HG02840 (cell line): ENCODE results near the gene MLANA.

Experiments used
- ATAC-seq: cut with Tn5 transposase; IDR thresholded peaks from one replicate; pipeline ENCODE4 v1.9.1; 2021; ENCODE audit warnings: mild to moderate bottlenecking, moderate library complexity, moderate number of reproducible peaks; ENCODE audit not compliant: unreplicated experiment, low FRiP score

Gene MLANA

DNA sequence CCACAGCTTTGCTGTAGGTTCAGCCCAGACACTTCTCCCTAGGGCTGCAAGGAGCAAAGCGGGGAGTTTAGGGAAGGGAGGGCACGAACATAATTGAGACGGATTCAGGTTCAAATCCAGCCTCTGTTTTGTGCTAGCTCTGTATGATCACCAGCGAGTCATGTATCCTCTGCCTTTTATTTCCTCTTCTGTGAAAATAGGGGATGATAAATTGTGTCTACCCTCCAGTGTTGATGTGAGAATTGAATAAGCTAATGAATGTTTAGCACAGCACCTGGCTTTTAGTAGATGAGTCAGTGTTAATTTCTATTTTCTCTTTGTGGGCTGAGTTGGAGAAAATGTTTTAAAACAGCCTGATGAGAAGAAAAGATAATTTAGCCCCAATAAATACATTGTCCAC, 6.2 kb downstream of the MLANA start:
- no peak for ATAC-seq

DNA sequence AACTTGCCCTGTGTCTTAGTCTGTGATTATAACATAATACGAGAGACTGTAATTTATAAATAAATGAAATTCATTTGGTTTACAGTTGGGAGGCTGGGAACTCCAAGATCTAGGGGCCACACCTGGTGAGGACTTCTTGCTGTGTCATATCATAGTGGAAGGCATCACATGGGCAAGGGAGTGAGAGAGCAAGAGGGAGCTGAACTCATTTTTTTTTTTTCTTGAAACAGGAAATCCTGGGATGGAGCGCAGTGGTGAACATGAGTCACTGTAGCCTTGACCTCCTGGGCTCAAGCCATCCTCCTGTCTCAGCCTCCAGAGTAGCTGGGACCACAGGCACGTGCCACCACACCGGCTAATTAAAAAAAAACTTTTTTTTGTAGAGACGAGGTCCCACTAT, 7.2 kb downstream of the MLANA start:
- no peak for ATAC-seq

DNA sequence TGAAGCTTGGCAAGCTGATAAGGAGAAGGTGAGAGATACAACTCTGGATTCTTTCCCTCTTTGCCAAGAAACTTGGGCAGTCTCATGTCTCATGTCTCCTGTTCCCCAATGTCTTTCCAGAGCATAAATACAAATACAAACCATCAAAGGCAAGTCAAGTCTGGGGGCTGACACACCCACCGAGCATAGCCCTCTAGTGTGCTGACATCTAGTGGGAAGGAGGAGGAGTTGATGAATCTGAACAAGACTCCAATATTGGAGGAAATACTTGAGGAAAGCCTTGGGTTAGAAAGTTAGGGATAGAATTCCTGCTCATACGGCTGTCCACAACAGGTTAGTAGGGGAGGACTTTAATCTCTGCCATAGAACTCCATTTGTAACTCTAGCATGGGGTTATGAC, 8.6 kb downstream of the MLANA start:
- no peak for ATAC-seq

DNA sequence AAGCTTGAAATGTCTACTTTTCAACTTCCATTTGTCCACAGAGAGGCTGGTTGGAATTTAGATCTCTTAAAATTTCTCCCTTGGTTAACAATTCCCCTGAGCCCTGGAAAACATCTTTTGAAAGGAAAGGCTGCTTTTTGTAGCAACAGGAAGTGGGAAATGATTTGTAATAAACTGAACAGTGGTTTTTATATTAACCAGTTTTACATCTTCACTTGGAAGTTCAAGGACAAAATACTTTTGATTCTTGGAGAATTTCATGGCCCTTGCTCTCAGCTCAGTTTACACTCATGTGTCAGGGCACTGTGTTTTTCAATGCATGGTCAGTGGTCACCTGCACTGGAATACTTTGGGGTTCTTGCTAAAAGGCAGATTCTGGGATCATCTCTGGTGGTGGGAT, 9.9 kb downstream of the MLANA start:
- no peak for ATAC-seq

DNA sequence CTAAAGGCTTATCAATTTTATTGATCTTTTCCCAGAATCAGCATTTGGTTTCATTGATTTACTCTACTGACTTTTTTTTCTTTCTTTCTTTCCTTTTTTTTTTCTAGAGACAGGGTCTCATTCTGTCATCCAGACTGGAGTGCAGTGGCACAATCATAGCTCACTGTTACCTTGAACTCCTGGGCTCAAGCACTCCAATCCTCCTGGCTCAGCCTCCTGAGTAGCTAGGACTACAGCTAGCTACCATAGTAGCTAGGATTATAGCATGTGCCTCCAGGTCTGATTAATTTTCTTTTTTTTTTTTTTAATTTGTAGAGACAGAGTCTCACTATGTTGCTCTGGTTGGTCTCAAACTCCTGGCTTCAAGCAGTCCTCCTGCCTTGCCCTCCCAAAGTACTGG, 11.7 kb downstream of the MLANA start:
- no peak for ATAC-seq

DNA sequence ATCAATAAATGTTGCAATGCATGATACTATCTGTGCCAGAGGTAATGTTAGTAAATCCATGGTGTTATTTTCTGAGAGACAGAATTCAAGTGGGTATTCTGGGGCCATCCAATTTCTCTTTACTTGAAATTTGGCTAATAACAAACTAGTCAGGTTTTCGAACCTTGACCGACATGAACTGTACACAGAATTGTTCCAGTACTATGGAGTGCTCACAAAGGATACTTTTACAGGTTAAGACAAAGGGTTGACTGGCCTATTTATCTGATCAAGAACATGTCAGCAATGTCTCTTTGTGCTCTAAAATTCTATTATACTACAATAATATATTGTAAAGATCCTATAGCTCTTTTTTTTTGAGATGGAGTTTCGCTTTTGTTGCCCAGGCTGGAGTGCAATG, 18.2 kb downstream of the MLANA start:
- no peak for ATAC-seq

DNA sequence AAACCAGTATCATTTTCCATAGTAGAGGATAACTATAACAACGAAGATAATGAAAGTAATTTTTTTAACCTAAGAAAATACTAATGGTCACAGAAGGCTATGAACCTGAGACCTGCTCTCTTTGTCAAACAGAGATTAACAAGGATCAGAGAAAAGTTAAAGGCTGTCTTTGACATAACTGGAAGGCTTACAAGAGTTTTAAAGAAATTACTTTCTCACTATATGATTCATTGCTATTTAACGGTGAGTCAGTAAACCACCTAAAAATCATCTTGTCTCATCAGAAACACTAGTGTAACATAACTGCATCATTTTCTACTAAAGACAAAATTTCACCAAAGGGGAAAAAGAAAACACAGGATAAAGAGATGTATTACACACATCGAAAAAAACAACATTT, 19.3 kb downstream of the MLANA start:
- no peak for ATAC-seq

DNA sequence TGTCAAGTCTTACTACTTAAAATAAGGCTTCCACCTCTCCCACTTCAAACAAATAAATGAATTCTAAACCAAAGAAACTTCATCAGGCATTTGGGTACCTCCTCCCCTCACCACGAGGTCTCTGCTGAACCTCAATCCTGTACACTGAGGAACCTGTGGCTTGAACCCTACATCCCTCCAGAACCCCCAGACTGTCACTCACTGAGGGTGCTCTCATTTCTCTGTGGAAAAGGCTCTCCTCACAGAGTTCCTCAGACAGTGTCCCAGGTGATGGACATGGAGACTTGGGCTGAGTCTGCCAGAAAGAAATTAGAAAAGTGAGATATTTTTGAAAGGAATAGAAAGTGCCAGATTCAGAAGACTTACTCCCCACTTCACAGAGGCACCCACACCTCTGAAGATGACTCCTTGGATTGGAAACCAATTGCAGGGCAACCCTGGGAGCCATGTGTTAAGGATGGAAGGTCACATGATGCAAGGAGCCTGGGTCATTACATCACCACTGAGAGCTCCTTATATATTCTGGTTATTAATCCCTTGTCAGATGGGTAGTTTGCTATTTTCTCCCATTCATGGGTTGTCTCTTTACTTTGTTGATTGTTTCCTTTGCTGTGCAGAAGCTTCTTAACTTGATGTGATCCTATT, 19.8 kb downstream of the MLANA start:
- ATAC-seq = no peak

DNA sequence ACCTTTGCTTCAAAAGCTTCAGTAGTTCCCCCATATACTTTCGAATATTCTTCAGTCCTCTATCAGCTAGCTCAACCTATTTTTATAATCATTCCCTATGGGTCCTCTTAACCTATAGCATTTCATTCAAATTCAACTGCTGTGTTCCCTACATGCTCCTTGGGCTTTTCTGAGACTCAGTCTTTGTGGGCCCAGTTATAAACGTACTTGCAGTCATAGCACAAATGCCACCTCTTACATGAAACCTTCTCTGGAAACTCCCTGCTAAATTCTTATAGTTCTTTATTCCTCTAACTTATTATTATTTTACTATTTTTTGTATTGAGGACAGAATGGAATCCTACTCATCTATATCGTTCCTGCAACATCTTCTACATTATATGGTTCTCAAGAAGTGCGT, 24.7 kb downstream of the MLANA start:
- ATAC-seq = no peak

DNA sequence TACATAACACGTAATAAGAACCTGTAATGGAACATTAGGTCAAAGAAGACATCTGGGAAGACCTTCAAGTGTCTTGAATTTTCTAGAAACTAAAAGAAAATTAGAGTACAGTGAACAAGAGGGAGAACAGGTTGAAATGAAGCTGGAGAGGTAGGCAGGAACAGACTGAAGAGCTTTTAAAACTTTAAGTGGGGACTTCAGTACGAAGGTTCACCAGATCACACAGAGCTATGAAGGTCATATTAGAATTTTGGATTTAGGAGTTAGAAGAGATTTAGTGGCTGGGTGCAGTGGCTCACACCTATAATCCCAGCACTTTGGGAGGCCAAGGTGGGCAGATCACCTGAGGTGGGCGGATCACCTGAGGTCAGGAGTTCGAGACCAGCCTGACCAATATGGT, 26.6 kb downstream of the MLANA start:
- no peak for ATAC-seq

DNA sequence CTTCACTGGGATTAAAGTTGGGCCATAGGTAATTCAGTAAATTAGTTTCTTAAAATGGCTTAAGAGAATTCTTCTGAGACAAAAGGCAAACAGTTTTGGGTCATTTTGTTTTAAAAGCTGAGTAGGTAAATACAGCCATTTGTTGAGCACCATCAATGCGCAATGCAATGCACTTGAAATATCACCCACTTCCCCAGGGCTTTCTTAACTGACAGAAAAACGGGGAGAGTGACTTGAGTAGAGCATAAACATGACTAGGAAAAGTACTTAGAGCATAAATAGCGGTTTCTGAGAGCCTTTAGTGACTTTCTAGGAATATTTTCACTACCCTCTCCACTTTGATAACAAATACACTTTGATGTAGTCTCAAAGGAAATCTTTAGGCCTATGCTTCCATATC, 27.2 kb downstream of the MLANA start:
- ATAC-seq = no peak

DNA sequence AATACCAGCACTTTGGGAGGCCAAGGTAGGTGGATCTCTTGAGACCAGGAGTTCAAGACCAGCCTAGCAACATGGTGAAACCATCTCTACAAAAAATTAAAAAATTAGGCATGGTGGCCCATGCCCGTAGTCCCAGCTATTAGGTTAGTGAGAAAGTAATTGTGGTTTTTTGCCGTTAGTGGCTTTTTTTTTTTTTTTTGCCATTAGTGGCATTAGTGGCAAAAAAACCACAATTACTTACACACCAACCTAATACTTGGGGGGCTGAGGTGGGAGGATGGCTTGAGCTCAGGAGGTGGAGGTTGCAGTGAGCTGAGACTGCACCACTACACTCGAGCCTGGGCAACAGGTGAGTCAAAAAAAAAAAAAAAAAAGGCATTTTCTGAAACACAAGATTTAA, 27.8 kb downstream of the MLANA start:
- no peak for ATAC-seq

DNA sequence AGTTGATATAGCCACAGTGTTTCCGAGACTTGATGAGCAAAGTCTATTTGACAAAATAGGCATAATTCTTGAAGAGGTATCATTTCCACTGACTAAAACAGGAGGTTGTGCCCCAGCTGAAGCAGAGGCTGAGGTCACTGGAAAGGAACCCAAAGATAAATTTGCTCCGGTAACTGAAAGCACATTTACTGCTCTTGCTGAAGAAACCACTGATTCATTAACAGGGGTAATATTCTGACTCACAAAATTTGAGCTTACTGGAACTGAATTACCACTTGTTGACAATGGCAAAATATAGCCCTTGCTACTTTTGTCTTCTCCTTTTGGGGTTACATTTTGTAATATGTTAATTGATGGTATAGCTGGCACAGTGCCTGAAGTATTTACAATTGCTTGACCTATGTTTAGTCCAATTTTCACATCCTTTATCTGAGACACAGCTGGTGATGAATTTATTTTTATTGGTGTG, 30.2 kb downstream of the MLANA start:
- peak; percentile 87 for ATAC-seq

DNA sequence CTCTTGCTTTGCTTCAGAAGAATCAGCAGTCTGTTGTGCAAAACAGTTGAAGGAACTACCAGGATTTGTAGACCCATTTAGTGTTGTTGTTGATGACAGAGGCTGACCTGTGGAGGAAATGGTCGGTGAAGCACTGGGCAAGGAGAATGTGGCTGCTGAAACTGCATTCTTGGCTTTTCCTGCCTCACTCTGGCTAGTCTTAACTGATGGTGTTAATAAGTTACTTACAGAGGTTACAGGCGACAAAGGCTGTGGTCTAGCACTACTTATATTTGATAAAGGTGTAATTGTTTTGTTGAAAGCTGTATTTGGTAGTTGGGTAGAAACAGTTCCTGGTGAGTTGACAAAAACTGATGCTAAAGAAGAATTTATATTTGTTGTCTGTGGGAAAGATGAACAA, 31.5 kb downstream of the MLANA start:
- ATAC-seq = peak; percentile 42

DNA sequence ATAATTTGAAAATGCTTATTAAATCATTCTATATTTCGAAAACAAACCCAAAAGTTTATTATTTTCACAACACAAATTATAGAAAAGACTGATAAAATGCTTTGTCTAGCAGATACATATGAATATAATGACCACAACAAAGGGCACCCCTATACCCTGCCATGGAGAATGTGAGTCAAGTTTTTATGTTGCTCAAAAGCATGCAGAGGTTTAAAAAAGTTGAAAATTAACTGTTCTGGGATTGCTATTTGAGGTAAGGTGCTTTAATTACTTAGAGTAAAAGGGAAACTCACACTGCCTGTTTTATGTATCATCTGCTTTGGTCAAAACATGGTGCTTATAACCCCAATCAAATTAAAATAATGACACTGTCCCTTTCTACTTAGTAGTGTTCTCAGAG, 41.0 kb downstream of the MLANA start:
- ATAC-seq = no peak

DNA sequence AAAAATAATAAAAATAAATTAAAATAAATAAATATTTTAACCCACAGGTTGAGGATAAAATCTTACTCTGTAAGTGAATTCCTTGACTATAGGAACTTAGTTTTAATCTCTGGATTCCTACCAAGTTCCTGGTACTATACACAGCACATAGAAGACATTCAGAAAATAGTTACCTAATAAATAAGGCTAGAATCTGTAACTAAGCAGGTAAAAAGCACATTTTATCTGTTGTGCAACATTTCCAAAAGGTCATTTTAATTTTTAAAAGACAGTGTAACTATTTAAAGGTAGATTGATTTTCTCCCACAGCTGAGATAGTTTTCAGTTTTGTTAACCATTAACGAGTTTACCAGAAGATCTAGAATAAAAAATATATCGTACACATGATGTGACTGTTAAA, 47.8 kb downstream of the MLANA start:
- no peak for ATAC-seq

DNA sequence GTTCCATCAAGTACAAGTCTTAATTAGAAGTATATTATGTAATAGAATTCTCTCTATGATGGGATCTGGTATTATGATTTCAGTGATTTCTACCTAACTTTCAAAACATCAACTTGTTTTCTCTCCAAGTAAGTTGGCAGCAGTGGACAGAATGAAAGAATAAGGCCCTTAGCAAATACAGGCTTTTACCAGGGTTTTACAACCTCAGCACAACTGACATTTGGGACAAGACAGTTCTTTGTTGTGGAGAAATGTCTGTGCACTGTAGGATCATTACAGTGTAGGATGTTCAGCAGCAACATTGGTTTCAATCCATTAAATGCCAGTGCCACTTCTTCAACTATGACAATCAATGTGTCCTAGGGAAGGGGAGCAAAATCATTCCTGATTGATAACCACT, 48.8 kb downstream of the MLANA start:
- no peak for ATAC-seq

DNA sequence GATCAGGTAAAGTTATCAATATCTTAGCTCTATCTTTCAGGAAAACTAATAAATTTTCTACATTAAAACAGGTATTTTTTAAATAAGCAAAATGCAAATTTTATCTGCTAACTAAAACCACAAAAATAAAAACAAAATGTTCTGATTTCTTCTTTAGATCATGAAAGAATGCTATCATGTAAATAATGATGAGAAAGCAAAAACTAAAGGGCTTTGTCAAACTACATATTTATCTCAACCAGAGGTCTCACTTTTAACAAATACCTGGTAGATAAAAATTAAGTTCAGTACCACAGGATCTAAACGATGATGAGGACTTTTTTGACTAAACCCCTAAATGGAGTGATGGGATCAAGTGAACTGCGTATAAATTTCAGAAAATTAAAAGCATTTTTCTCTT, 50.5 kb downstream of the MLANA start:
- no peak for ATAC-seq

DNA sequence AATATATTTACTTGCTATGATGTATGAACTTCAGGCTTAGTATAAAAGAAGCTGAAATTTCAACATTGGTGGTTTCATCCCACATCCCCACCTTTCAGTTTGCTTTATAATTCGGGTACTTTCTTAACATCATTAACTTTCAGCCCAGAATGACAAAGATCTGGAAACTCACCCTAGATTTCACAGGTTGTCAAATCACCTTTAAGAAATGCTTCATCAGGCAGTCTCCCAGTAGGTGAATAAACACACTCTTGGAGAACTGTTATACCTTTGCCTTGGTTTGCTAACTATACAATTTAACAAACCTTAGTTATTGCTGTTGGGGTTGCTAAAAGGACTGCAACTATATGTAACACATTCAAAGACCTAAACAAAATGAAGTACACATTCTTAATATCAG, 54.4 kb downstream of the MLANA start:
- no peak for ATAC-seq

DNA sequence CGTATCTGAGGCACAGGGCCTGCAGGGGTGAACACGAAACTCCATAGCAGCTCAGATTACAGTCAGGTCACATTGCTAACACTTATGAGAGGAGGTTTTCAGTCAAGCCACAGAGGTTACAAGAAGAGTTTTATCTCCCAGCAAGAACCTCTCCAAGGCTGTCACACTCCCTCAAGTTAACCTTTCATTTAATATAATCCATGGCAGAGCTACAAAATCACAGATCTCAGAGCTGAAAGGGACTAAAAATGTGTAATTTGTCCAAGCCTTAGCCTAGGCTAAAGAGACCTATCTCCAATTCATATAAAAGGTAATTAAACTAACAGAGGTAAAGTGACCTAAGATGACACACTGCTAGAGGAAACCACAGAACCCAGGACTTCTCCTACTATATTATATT, 57.2 kb downstream of the MLANA start:
- no peak for ATAC-seq

DNA sequence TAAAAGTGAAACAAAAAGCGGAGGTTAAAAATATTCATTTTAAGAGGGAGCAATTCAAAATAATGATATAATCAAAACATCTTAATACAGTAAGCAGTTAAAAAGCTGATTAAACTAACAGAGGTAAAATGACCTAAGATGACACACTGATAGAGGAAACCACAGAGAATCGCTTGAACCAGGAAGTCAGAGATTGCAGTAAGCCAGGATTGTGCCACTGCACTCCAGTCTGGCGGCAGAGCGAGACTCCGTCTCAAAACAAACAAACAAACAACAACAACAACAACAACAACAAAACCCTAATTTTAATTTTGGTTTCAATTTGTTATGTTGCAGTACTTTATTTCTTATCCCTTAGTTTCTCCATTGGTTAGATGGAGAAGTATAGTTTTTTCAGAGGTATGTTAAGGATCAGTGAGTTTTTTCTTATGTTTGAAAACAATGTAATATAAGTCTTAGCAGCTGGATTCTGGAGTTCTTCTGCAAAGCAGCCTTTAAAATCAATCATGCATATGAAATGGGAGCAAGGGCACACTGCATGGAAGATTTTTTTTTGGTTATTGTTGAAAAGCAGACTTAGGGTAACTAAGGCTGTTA, 58.5 kb downstream of the MLANA start:
- ATAC-seq = no peak

DNA sequence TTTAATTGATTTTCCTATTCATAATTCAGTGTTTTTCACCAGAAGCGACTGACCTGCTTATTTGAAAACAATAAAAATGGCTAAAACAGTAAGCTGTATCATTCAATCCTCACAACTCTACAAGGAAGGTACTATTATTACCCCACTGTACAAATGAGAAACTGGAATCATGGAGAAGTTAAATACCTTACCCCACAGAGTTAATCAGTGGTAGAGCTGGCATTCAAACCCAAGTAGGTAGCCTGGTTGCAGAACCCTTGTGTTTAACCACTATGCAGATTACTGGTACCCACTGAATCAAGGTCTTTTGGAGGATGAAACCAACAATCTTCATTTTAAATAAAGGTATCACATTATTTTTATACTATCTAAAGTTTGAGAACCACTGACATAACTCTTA, 59.6 kb downstream of the MLANA start:
- no peak for ATAC-seq
